Neural cell (in vitro differentiated cells): ENCODE data around the gene ACTL9. TPM values are rescaled to one million over a fixed set of nuclear protein-coding genes. Genes with fewer than 3 reads are reported as not detected.

ENCODE experiments used
- H2AFZ ChIP-seq: fragments of 200-600, 300-800 bp; sonication (generic), shearing (Covaris generic); 2 replicates; pipeline ENCODE4 v1.6.0; 2014; ENCODE audit warnings: low read depth, mild to moderate bottlenecking, antibody characterized with exemption, low read length, moderate library complexity
- H3F3A ChIP-seq: fragments of 200-600 bp; shearing (Covaris generic); 2 replicates; pipeline ENCODE4 v1.6.1; 2016; ENCODE audit warnings: mild to moderate bottlenecking, moderate library complexity, mixed read lengths, antibody characterized with exemption, low read length; ENCODE audit not compliant: insufficient read depth, poor library complexity, severe bottlenecking
- H3K27ac ChIP-seq: fragments of 200-600, 300-800 bp; sonication (generic), shearing (Covaris generic); 2 replicates; pipeline ENCODE4 v1.5.1; 2014; ENCODE audit warnings: mild to moderate bottlenecking, low read length, moderate library complexity
- H3K27me3 ChIP-seq: fragments of 300-800, 200-600 bp; sonication (generic), shearing (Covaris generic); 2 replicates; pipeline ENCODE4 v1.6.0; 2014; ENCODE audit warnings: mild to moderate bottlenecking, low read depth, low read length, moderate library complexity; ENCODE audit not compliant: insufficient read depth
- H3K36me3 ChIP-seq: fragments of 300-800, 200-600 bp; sonication (generic), shearing (Covaris generic); 2 replicates; pipeline ENCODE4 v1.5.1; 2014; ENCODE audit warnings: mild to moderate bottlenecking, antibody characterized with exemption, low read length, moderate library complexity; ENCODE audit not compliant: insufficient read depth
- H3K4me2 ChIP-seq: fragments of 300-800, 200-600 bp; sonication (generic), shearing (Covaris generic); 2 replicates; pipeline ENCODE4 v1.6.0; 2014; ENCODE audit warnings: mild to moderate bottlenecking, low read length
- H3K4me3 ChIP-seq: fragments of 300-800, 200-600 bp; sonication (generic), shearing (Covaris generic); 2 replicates; pipeline ENCODE4 v1.5.1; 2014; ENCODE audit warnings: mild to moderate bottlenecking, low read length, moderate library complexity
- H3K79me2 ChIP-seq: fragments of 200-600 bp; shearing (Covaris generic); replicated peaks from 2 replicates; pipeline ENCODE4 v1.6.0; 2014; ENCODE audit warnings: mild to moderate bottlenecking, low read length, moderate library complexity; ENCODE audit not compliant: insufficient read depth
- H3K9ac ChIP-seq: fragments of 300-800, 200-600 bp; sonication (generic), shearing (Covaris generic); 2 replicates; pipeline ENCODE4 v1.6.1; 2016; ENCODE audit warnings: mild to moderate bottlenecking, low read length, mixed read lengths
- H3K9me2 ChIP-seq: fragments of 200-600 bp; shearing (Covaris generic); 2 replicates; pipeline ENCODE4 v1.6.1; 2016; ENCODE audit warnings: mild to moderate bottlenecking, low read length, mixed read lengths; ENCODE audit not compliant: insufficient read depth
- H3K9me3 ChIP-seq: fragments of 200-600, 300-800 bp; sonication (generic), shearing (Covaris generic); 2 replicates; pipeline ENCODE4 v1.6.1; 2016; ENCODE audit warnings: mild to moderate bottlenecking, mixed run types, low read length, moderate library complexity, mixed read lengths
- H4K20me1 ChIP-seq: fragments of 200-600 bp; shearing (Covaris generic); 2 replicates; pipeline ENCODE4 v1.6.1; 2016; ENCODE audit warnings: mild to moderate bottlenecking, mixed run types; ENCODE audit not compliant: insufficient read depth
- EZH2 ChIP-seq: fragments of 200-600, 300-800 bp; shearing (Covaris generic), sonication (generic); IDR thresholded peaks from 2 replicates; pipeline ENCODE4 v1.6.1; 2014; ENCODE audit warnings: antibody characterized with exemption, low read length, borderline replicate concordance, mild to moderate bottlenecking; ENCODE audit not compliant: insufficient read depth, poor library complexity, severe bottlenecking
- MXI1 ChIP-seq: fragments of 450-650 bp; conservative IDR thresholded peaks from 2 replicates; pipeline ENCODE4 v1.6.1; 2014; ENCODE audit warnings: antibody characterized with exemption, mild to moderate bottlenecking; ENCODE audit not compliant: poor library complexity, severe bottlenecking
- POLR2AphosphoS5 ChIP-seq: IDR thresholded peaks from 2 replicates; pipeline ENCODE4 v1.6.1; 2012
- RAD21 ChIP-seq: fragments of 450-650 bp; conservative IDR thresholded peaks from 2 replicates; pipeline ENCODE4 v1.6.1; 2014; ENCODE audit warnings: antibody characterized with exemption, mild to moderate bottlenecking, moderate library complexity
- REST ChIP-seq: IDR thresholded peaks from 2 replicates; pipeline ENCODE4 v1.6.1; 2012; ENCODE audit warnings: borderline replicate concordance
- SMC3 ChIP-seq: fragments of 450-650 bp; conservative IDR thresholded peaks from 2 replicates; pipeline ENCODE4 v1.6.1; 2014; ENCODE audit warnings: antibody characterized with exemption, mild to moderate bottlenecking, moderate library complexity; ENCODE audit not compliant: poor library complexity
- TAF1 ChIP-seq: IDR thresholded peaks from 2 replicates; pipeline ENCODE4 v1.6.1; 2012; ENCODE audit warnings: low read depth
- polyA plus RNA-seq: library from polyadenylated mRNA; depleted of rRNA; stranded (reverse); fragments of >200 nt; gene quantifications from 2 replicates; pipeline ENCODE4 v1.2.3, GENCODE V29; 2014

ACTL9 gene
- polyA plus RNA-seq, 1 donor from 2014 or later, result not detected

- TF ChIP-seq MXI1 (no peak), TAF1 (no peak), EZH2 (no peak), RAD21 (no peak)
- Histone ChIP-seq H3K79me2 (no peaks in the 10 kb centered on the region), H4K20me1 (no peaks in the 10 kb centered on the region), H3F3A (no peaks in the 10 kb centered on the region), H3K27ac (no peak overlapping the region), H3K9me2 (no peaks in the 10 kb centered on the region), H3K4me2 (no peak overlapping the region), H3K9ac (no peak overlapping the region), H3K9me3 (no peaks in the 10 kb centered on the region), H3K27me3 (no peaks in the 10 kb centered on the region), H2AFZ (no peak overlapping the region), H3K36me3 (no peaks in the 10 kb centered on the region), H3K4me3 (no peak overlapping the region)
These were observed 23.5 kb downstream of the ACTL9 start for GRCh38 chr19:8675066-8675465.

- H3K79me2 ChIP-seq, result no peaks in the 10 kb centered on the region
- H4K20me1 ChIP-seq, result no peaks in the 10 kb centered on the region
- H3K9ac ChIP-seq, result no peak overlapping the region
- TF ChIP-seq MXI1 (no peak), REST (no peak), TAF1 (no peak), RAD21 (no peak), SMC3 (no peak), POLR2AphosphoS5 (no peak)
- no peaks in the 10 kb centered on the region for H3K27me3 ChIP-seq
- H3K9me2 ChIP-seq, result no peaks in the 10 kb centered on the region
- H3K4me3 ChIP-seq, result no peak overlapping the region
- H3K36me3 ChIP-seq, result no peaks in the 10 kb centered on the region
- H3F3A ChIP-seq, result no peaks in the 10 kb centered on the region
- H2AFZ ChIP-seq, result no peak overlapping the region
- H3K27ac ChIP-seq, result no peak overlapping the region
- no peak overlapping the region for H3K4me2 ChIP-seq
- H3K9me3 ChIP-seq, result no peaks in the 10 kb centered on the region
These were observed 25.2 kb downstream of the ACTL9 start for GRCh38 chr19:8673276-8673891.

- Histone ChIP-seq H3K27me3 (no peaks in the 10 kb centered on the region), H3K9me2 (no peaks in the 10 kb centered on the region), H3K9me3 (no peaks in the 10 kb centered on the region), H3K9ac (no peak overlapping the region), H3K27ac (no peak overlapping the region), H3F3A (no peaks in the 10 kb centered on the region), H3K36me3 (no peaks in the 10 kb centered on the region), H3K4me3 (no peak overlapping the region), H3K4me2 (no peak overlapping the region), H4K20me1 (no peaks in the 10 kb centered on the region), H3K79me2 (no peaks in the 10 kb centered on the region), H2AFZ (no peak overlapping the region)
- TF ChIP-seq MXI1, result no peak
These were observed 31.7 kb downstream of the ACTL9 start for GRCh38 chr19:8666814-8667405.
